RWPE2 (cell line): ENCODE measurements around the gene PRDM2.
A peak's percentile ranks its signal among the peaks of the same experiment; 100 is the strongest.

ENCODE experiments used
- ATAC-seq: fragments of 200-7000 bp; cut with Tn5 transposase; 3 replicates; pipeline ENCODE4 v1.9.1; 2021; ENCODE audit warnings: low read depth
- DNase-seq: peaks from one replicate; pipeline ENCODE4 v3.0.0-alpha.2; 2020; ENCODE audit warnings: low spot score
- H3K27ac ChIP-seq: fragments of 450-650 bp; 2 replicates; pipeline ENCODE4 v1.5.1; 2017; ENCODE audit warnings: mild to moderate bottlenecking; ENCODE audit not compliant: poor library complexity, severe bottlenecking
- H3K27me3 ChIP-seq: fragments of 250-450 bp; sonication (Bioruptor Pico); 2 replicates; pipeline ENCODE4 v1.5.1; 2021; ENCODE audit warnings: mild to moderate bottlenecking, moderate library complexity; ENCODE audit not compliant: insufficient read depth, poor library complexity, severe bottlenecking
- H3K36me3 ChIP-seq: fragments of 250-450 bp; sonication (Bioruptor Pico); 2 replicates; pipeline ENCODE4 v1.5.1; 2020; ENCODE audit warnings: low read depth, mild to moderate bottlenecking, moderate library complexity
- H3K4me1 ChIP-seq: fragments of 250-450 bp; sonication (Bioruptor Pico); 2 replicates; pipeline ENCODE4 v1.5.1; 2021; ENCODE audit warnings: mild to moderate bottlenecking, moderate library complexity; ENCODE audit not compliant: insufficient read depth, poor library complexity, severe bottlenecking
- H3K4me3 ChIP-seq: fragments of 250-450 bp; sonication (Bioruptor Pico); 2 replicates; pipeline ENCODE4 v1.5.1; 2021; ENCODE audit warnings: mild to moderate bottlenecking, moderate library complexity; ENCODE audit not compliant: severe bottlenecking
- H3K9me3 ChIP-seq: fragments of 250-450 bp; sonication (Bioruptor Pico); 2 replicates; pipeline ENCODE4 v1.5.1; 2021; ENCODE audit warnings: mild to moderate bottlenecking, moderate library complexity; ENCODE audit not compliant: severe bottlenecking
- CTCF ChIP-seq: fragments of 450-650 bp; IDR thresholded peaks from one replicate; pipeline ENCODE4 v1.5.1; 2017; ENCODE audit warnings: mild to moderate bottlenecking, moderate library complexity; ENCODE audit not compliant: poor library complexity, severe bottlenecking

The PRDM2 gene

GRCh38 chr1:13817906-13818305 lies 117.9 kb downstream of the PRDM2 start:
- no peak for TF ChIP-seq CTCF
- no peak overlapping the region for H3K4me3 ChIP-seq
- no peaks in the 10 kb centered on the region for H3K9me3 ChIP-seq
- DNase-seq (no peak), ATAC-seq (no peak)
- no peaks in the 10 kb centered on the region for H3K4me1 ChIP-seq
- no peaks in the 10 kb centered on the region for H3K27me3 ChIP-seq
- no peak overlapping the region for H3K27ac ChIP-seq
- no peaks in the 10 kb centered on the region for H3K36me3 ChIP-seq

GRCh38 chr1:13818926-13819325 lies 118.9 kb downstream of the PRDM2 start:
- ATAC-seq, result no peak
- no peak overlapping the region for H3K4me3 ChIP-seq

GRCh38 chr1:13819642-13820041 lies 119.7 kb downstream of the PRDM2 start:
- no peak for TF ChIP-seq CTCF
- Histone ChIP-seq H3K36me3 (no peaks in the 10 kb centered on the region), H3K27ac (no peak overlapping the region), H3K4me3 (no peak overlapping the region), H3K4me1 (no peaks in the 10 kb centered on the region), H3K9me3 (no peaks in the 10 kb centered on the region), H3K27me3 (no peaks in the 10 kb centered on the region)
- ATAC-seq (peak; percentile 67; the same call in 2 of the 3 replicates), DNase-seq (no peak)

More at GRCh38 chr1:13818926-13819325, 118.9 kb downstream of the PRDM2 start:
- H3K4me1 ChIP-seq, result no peaks in the 10 kb centered on the region
- no peak for TF ChIP-seq CTCF
- no peaks in the 10 kb centered on the region for H3K27me3 ChIP-seq
- no peaks in the 10 kb centered on the region for H3K36me3 ChIP-seq
- no peaks in the 10 kb centered on the region for H3K9me3 ChIP-seq
- no peak overlapping the region for H3K27ac ChIP-seq
- no peak for DNase-seq

- H3K27me3 ChIP-seq, result no peaks in the 10 kb centered on the region
These were observed 120.1 kb downstream of the PRDM2 start for GRCh38 chr1:13820055-13820454.

GRCh38 chr1:13820456-13820855 lies 120.5 kb downstream of the PRDM2 start:
- Histone ChIP-seq H3K36me3 (no peaks in the 10 kb centered on the region), H3K9me3 (no peaks in the 10 kb centered on the region), H3K27me3 (no peaks in the 10 kb centered on the region), H3K4me1 (no peaks in the 10 kb centered on the region), H3K4me3 (no peak overlapping the region), H3K27ac (no peak overlapping the region)
- ATAC-seq (no peak), DNase-seq (no peak)
- no peak for TF ChIP-seq CTCF

More at GRCh38 chr1:13820055-13820454, 120.1 kb downstream of the PRDM2 start:
- DNase-seq (no peak), ATAC-seq (no peak; the same call in 2 of the 3 replicates)
- no peaks in the 10 kb centered on the region for H3K36me3 ChIP-seq
- H3K4me1 ChIP-seq, result no peaks in the 10 kb centered on the region
- H3K27ac ChIP-seq, result no peak overlapping the region
- TF ChIP-seq CTCF, result no peak
- H3K9me3 ChIP-seq, result no peaks in the 10 kb centered on the region
- no peak overlapping the region for H3K4me3 ChIP-seq
